Panc1 (cell line): ENCODE results near the gene MAP2K7. TPM values are rescaled to one million over a fixed set of nuclear protein-coding genes. Genes with fewer than 3 reads are reported as not detected.

Source experiments
- ATAC-seq: fragments of 200-7000 bp; cut with Tn5 transposase; 2 replicates; pipeline ENCODE4 v1.9.1; 2020; ENCODE audit warnings: mild to moderate bottlenecking, moderate library complexity
- BruUV-seq: library from RNA; stranded (reverse); fragments of 400-500 nt; replicated peaks from 2 replicates; lab custom pipeline; 2021; lab: Mats Ljungman, UMichigan
- CTCF ChIA-PET: fragments of 300-600 bp; sonication (Branson Sonifier 250); formaldehyde crosslinking; loops from one replicate; lab custom pipeline; 2022; ENCODE audit warnings: antibody characterized with exemption; lab: Charles Lee
- POLR2A ChIA-PET: fragments of 300-600 bp; sonication (Branson Sonifier 250); formaldehyde crosslinking; loops from one replicate; lab custom pipeline; 2022; ENCODE audit warnings: antibody characterized with exemption; lab: Charles Lee
- DNase-seq: peaks from one replicate; pipeline ENCODE4 v3.0.0-alpha.2; 2010; ENCODE audit warnings: low read depth, low spot score
- H3K27ac ChIP-seq: 2 replicates; pipeline ENCODE4 v1.5.1; 2011; ENCODE audit warnings: mild to moderate bottlenecking, low read length, inconsistent platforms
- H3K27me3 ChIP-seq: fragments of 200-500 bp; sonication (Bioruptor generic); 2 replicates; pipeline ENCODE4 v1.6.0; 2014; ENCODE audit warnings: low read length, inconsistent platforms; ENCODE audit not compliant: control insufficient read depth, insufficient read depth
- H3K36me3 ChIP-seq: fragments of 200-500 bp; sonication (Bioruptor generic); 2 replicates; pipeline ENCODE4 v1.5.1; 2014; ENCODE audit warnings: inconsistent platforms, mild to moderate bottlenecking, low read length, moderate library complexity; ENCODE audit not compliant: control insufficient read depth, insufficient read depth
- H3K4me1 ChIP-seq: 2 replicates; pipeline ENCODE4 v1.5.1; 2011; ENCODE audit warnings: inconsistent platforms, mild to moderate bottlenecking, low read length, moderate library complexity; ENCODE audit not compliant: control insufficient read depth, insufficient read depth
- H3K4me3 ChIP-seq, 2 experiments: 2 replicates each; pipeline ENCODE4 v1.5.1; 2011 to 2012; ENCODE audit warnings: low read depth in 2 of 2, low read length in 2 of 2, mild to moderate bottlenecking in 2 of 2, inconsistent platforms in 1 of 2, moderate library complexity in 1 of 2
- H3K9me3 ChIP-seq: fragments of 200-500 bp; sonication (Bioruptor generic); 2 replicates; pipeline ENCODE4 v1.5.1; 2014; ENCODE audit warnings: low read depth, mild to moderate bottlenecking, inconsistent platforms, low read length, moderate library complexity; ENCODE audit not compliant: control insufficient read depth, insufficient read depth
- CTCF ChIP-seq: fragments of 450-650 bp; IDR thresholded peaks from 2 replicates; pipeline ENCODE4 v1.5.1; 2017; ENCODE audit warnings: mild to moderate bottlenecking
- POLR2AphosphoS5 ChIP-seq: IDR thresholded peaks from 2 replicates; pipeline ENCODE4 v1.6.1; 2012; ENCODE audit warnings: mild to moderate bottlenecking, low read depth, low read length, moderate library complexity
- SIN3A ChIP-seq: IDR thresholded peaks from 2 replicates; pipeline ENCODE4 v1.6.1; 2012; ENCODE audit warnings: low read depth, mild to moderate bottlenecking, low read length, moderate library complexity, borderline replicate concordance; ENCODE audit not compliant: insufficient read depth
- TCF7L2 ChIP-seq: IDR thresholded peaks from 2 replicates; pipeline ENCODE4 v1.6.1; 2011; ENCODE audit warnings: mild to moderate bottlenecking, low read depth, low read length, inconsistent platforms
- in situ Hi-C: cut with HindIII; loops from 2 replicates; pipeline ENCODE4 v1.10.0; 2016; ENCODE audit warnings: low sequenced_read_pairs, low pct_unique_long_range_greater_than_20kb
- intact Hi-C: fragments of 100-400 bp; cut with micrococcal nuclease; formaldehyde crosslinking; loops from one replicate; pipeline ENCODE4 v1.10.0; 2022; ENCODE audit not compliant: unreplicated experiment
- total RNA-seq: library from RNA; stranded (reverse); gene quantifications from one replicate; pipeline ENCODE4 v1.2.1, GENCODE V29; 2021; ENCODE audit not compliant: unreplicated experiment

Gene MAP2K7
- total RNA-seq, 1 experiment from 2014 or later: 32.9 TPM

GRCh38 chr19:7859831-7860713, 43.6 kb upstream of the MAP2K7 start:
- intact Hi-C loops: no loop called here
- no peaks in the 10 kb centered on the region for H3K27me3 ChIP-seq
- H3K4me1 ChIP-seq: no peaks in the 10 kb centered on the region
- no peak overlapping the region for H3K4me3 ChIP-seq
- in situ Hi-C loops: no loop called here
- no peak for DNase-seq
- H3K9me3 ChIP-seq: no peaks in the 10 kb centered on the region
- TF ChIP-seq SIN3A (no peak), POLR2AphosphoS5 (no peak), TCF7L2 (no peak), CTCF (no peak)
- H3K27ac ChIP-seq: no peak overlapping the region
- BruUV-seq: no TSS peak
- no peaks in the 10 kb centered on the region for H3K36me3 ChIP-seq
- no peak for ATAC-seq
- ChIA-PET CTCF (no interaction called here), POLR2A (interaction anchor here (0.5 kb wide), 1 partner anchor 254 kb away, joined by 3 read pairs; no protein-coding TSS in a partner anchor)

GRCh38 chr19:7860714-7861618, 42.7 kb upstream of the MAP2K7 start:
- no TSS peak for BruUV-seq
- Histone ChIP-seq H3K36me3 (no peaks in the 10 kb centered on the region), H3K4me1 (no peaks in the 10 kb centered on the region), H3K27ac (no peak overlapping the region), H3K9me3 (no peaks in the 10 kb centered on the region), H3K27me3 (no peaks in the 10 kb centered on the region), H3K4me3 (no peak overlapping the region)
- POLR2A ChIA-PET: interaction anchor here (0.5 kb wide), 1 partner anchor 255 kb away, joined by 3 read pairs; no protein-coding TSS in a partner anchor
- CTCF ChIA-PET: no interaction called here
- intact Hi-C loops: no loop called here
- in situ Hi-C loops: no loop called here
- no peak for TF ChIP-seq TCF7L2
- TF ChIP-seq CTCF: no peak
- no peak for ATAC-seq
- no peak for DNase-seq
